NCI-H1048 (cell line): Measurements from ENCODE around the gene VWF.
"Not testable (repeated sequence)": the region's sequence is repeated elsewhere in the genome, so short reads cannot be mapped to it uniquely, and the experiment has no call there.

ENCODE experiments used
- DNase-seq: peaks from one replicate; lab custom pipeline; 2025; lab: John Stamatoyannopoulos, UW

Gene VWF

DNA sequence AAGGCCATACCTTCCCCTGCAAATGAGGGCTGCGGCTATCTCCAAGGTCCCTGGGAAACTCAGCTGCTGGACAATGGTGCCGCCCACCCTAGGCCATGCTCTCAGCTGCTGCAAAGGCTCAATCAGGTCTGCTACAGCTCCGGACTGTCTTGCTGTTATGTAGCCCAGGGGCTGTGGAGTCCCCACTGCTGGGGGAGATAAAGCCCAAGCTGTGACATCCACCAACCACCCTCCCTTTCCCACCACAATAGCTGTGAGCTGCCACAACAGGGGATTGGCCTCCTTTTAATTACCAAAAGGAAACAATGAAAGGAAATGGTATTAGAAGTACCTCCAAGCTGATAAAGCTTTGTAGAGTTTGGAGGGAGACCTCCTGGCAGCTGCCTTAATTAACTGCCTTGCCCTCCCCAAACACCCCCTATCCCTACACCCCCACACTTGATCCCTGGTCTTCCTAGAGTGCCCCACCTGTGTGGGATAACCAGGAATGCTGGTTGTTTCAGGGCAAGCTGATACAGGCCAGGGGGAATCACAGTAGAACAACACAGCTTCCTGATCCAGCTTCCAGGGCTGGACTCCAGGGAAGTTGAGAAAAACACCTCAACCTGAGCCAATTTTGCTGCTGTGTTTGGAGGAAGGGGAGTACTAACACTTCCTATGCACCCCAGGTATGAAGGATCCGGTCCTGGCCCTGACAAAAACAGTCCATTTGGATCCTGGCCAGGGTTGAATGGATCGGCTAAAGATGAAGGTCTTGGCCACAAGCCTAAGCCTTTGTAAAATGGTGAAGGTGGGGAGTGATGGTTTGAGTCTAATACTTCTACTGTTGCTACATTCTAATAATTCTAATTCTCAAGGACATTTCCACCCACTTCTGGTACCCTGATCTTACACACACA lies at the start of gene VWF:
Gene VWF, minus strand, starts transcription at position 260 of the 899 bp plus-strand sequence. CDS start 1,474 bp downstream, outside the sequence.
- no peak for DNase-seq

DNA sequence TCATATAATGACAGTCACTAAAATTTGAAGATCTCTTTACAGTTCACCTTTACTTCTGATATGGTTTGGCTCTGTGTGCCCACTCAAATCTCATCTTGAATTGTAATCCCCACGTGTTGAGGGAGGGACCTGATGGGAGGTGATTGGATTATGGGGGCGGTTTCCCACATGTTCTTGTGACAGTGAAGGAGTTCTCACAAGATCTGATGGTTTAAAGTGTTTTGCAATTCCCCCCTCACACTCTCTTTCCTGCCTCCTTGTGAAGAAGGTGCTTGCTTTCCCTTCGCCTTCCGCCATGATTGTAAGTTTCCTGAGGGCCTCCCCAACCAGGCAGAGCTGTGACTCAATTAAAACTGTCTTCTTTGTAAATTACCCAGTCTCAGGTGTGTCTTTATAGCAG lies 48.4 kb upstream of the VWF start:
- no peak for DNase-seq

DNA sequence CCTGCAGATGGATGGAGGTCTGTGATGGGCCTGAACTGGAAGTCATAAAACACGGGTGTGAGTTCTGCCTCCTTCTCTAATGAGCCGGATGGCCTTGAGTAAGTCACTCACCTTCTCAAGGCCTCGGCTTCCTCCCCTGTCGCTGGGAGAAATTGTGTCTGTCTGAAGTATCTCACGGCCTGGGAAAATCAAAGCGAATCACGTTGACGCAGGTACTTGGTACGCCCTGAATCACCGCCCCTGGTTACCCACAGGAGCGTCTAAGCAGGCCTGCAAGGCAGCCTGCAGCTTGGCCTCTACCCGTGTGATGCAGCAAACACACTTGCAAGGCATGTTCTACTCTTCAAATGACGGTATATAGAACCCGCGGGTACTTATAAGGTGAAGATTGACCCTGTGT lies 47.6 kb upstream of the VWF start:
- no peak for DNase-seq

- DNase-seq = no peak
These were observed 47.0 kb upstream of the VWF start for GRCh38 chr12:6171409-6172015.

DNA sequence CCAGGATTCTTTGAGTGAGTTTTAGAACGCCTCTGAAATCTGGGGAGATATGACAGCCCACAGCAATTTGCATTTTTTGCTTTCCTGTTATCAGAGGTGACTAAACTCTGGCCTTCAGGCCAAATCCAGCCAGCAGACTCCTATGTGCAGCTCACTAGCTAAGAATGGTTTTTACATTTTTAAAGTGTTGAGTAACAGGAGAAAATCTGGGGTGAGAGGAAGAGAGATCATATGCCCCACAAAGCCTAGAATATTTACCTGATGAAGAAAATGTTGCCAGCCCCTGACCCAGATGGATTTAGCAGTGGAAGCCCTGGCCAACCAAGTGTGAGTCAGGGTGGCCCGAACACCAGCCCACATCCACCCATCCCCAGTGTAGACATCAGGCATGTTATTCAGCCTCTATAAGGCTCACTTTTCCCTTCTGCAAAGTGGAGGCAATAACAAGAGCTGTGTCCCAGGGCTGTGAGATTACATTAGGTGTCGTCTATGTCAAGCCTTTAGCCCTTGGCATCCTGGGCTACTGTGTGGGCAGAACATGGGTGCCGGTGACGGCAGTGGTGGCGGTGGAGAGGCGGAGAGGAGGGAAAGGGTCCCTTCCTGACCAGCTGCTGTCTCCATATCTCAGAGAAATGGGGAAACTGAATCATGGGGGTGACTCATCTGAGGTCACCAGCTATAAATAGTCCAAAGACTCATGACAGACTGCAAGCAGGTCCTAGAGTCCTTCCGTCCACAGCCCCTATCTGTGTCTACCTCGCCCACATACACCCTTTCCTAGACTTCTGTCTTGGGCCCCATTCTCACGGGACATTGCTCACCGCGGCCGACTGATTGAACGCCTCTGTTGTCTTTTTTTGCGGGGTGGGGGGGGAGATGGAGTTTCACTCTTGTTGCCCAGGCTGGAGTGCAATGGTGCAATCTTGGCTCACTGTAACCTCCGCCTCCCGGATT lies 43.1 kb upstream of the VWF start:
- DNase-seq = no peak

DNA sequence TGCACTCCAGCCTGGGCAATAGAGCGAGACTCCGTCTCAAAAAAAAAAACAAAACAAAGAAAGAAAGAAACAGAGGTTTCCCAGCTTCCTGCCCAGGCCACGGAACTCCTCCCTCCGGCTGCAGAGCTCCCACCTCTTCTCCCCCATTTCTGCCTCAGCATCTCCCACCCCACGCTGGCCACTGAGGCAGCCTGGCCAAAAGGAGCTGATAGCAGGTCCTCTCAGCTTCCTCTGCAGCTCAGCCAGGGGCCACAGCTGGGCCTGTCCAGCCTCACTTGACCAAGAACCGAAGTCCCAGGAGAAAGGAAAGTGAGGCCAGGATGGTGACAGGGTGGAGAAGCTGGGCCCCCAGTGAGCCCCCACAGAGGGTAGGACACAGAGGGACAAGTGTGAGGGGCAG lies 42.3 kb upstream of the VWF start:
- no peak for DNase-seq

- no peak for DNase-seq
These were observed 40.9 kb upstream of the VWF start for GRCh38 chr12:6165395-6165794.

GRCh38 chr12:6163416-6164060 lies 39.1 kb upstream of the VWF start:
- DNase-seq = no peak

GRCh38 chr12:6161124-6161882 lies 36.8 kb upstream of the VWF start:
- no peak for DNase-seq

GRCh38 chr12:6160049-6160649 lies 35.7 kb upstream of the VWF start:
- DNase-seq = not testable (repeated sequence)

- not testable (repeated sequence) for DNase-seq
These were observed 34.9 kb upstream of the VWF start for GRCh38 chr12:6159166-6160011.

DNA sequence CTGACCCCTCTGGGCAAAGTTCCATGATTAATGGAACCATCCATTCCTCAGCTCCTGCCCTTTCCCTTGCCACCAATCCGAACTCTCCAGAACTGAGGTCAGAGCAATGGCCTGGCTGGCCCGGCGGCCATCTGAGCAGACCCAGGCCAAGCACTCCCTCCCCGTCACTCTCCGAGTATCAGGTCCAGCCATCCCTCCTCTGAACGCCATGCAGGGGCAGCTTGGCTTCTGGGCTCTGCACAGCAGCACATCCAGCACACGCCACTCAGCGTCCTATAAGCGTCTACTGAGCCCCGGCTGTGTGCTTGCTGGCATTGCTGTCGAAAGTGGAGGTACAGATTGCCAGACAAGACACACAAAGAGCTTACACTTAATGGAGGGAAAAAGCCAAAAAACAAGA lies 34.3 kb upstream of the VWF start:
- DNase-seq = no peak

- DNase-seq = no peak
These were observed 33.8 kb upstream of the VWF start for GRCh38 chr12:6158255-6158654.

DNA sequence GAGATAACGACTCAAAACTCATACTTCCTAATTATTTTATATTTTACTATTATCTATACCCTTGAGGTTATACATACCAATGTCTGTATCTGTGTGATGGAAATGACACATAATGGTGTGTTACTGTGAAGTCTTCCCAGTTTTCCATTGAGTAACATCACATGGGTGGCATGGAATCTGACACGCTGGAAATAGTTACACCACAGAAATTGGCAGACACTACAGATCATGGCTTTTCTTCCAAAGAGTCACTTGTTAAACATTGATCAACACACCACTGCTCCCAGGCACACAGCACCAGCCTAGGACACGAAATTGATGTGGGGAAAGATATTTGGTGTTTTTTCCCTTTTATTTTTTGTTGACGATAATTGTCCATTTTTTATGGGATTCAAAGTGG lies 33.0 kb upstream of the VWF start:
- DNase-seq = no peak

DNA sequence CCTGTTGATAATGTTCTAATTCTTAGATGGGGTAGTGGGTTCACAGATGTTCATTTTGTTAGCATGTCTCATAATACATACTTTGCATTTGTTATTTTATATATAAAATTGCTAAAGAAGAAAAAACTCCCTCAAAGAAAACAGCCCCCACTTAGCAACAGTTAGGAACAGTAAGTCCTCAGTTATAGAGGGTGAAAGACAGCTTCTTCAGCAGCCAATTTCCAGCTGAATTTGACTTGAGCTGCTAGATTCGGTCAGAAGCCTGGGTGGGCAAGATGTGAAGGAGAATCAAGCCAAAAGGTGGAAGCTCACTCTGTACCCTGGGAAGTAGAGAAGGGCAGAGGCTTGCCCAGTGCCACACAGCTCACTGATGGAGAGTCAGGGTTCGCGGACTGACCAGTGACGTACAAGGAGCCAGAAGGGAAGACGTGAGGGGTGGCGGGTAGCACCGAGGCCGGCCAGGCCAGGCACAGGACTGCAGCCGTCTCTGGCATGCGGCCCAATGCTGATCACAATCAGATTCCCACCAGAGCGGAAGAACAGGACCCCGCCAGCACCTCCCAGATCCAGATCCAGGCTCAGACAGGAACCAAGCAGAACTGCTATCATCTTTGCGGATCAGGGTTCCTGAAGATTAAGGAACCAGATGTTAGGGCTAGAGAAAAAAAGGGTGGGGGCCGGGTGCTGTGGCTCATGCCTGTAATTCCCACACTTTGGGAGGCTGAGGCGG lies 30.4 kb upstream of the VWF start:
- DNase-seq = no peak

GRCh38 chr12:6148722-6149121 lies 24.3 kb upstream of the VWF start:
- DNase-seq = not testable (repeated sequence)

- DNase-seq = no peak
These were observed 23.6 kb upstream of the VWF start for GRCh38 chr12:6148061-6148460.

GRCh38 chr12:6146951-6147350 lies 22.5 kb upstream of the VWF start:
- DNase-seq = no peak

DNA sequence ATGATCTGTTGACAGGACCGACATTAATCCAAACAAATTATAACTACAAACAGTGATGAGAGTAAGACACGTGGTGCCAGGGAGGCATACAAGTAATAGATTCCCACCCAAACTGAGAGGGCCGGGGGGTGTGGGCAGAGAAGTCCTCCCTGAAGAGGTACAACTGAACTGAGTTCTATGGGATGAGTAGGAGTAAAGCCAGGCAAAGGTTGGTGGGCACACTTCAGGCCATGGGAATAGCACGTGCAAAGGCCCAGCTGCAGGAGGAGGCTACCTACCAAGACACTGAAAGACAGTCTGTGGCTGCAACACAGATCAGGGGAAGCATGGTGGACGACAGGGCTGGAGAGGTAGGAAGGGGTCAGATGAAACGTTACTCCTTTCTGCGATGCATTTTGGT lies 22.0 kb upstream of the VWF start:
- DNase-seq = no peak
